NCI-H2081 (cell line): ENCODE measurements around the gene TRIM8.
"Not testable (repeated sequence)": the region's sequence is repeated elsewhere in the genome, so short reads cannot be mapped to it uniquely, and the experiment has no call there.

Experiments used
- DNase-seq, 2 experiments: peaks; one replicate each; lab custom pipeline; 2025; lab: John Stamatoyannopoulos, UW

TRIM8 gene

GRCh38 chr10:102670871-102671434 is 26.7 kb downstream of the TRIM8 start:
- DNase-seq, result no peak

GRCh38 chr10:102673236-102673818 is 29.0 kb downstream of the TRIM8 start:
- no peak for DNase-seq

DNA sequence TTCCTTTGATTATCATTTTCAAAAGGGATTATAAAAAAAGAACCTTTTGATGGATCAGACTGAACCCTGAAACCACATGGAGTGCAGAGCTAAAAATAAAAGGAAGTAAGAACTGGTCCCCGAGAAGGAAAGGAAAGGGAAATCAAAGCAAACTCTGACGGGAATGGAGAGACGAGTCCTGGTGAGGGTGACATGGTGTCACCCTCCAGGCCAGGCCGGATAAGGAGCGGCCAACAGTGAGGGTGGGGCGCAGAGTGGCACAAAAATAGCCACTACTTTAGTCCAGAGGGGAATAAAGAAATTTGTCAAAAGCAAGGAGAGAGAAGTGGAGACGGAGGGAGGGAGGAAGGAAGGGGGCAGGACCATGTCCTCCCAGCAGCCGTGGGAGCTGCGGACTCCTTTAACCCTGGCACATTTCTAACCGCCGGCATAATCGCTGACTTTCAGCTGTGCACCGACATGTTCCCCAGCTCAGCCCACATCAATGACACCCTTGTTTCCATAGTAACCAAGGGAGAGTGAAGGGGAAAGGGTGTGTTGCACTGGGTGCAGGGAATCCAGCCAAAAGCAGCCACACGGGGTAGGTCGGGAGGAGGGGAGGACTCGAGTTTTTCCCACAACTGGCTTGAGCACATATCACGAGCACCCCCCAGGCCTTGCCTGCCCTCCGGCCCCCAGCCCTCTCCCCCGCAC is 29.7 kb downstream of the TRIM8 start:
- DNase-seq, result peak in 1 of 2 experiments; percentile 12

- no peak for DNase-seq
Observed at GRCh38 chr10:102674566-102674965, 30.3 kb downstream of the TRIM8 start.

GRCh38 chr10:102675011-102675665 is 30.9 kb downstream of the TRIM8 start:
- DNase-seq, result no peak

DNA sequence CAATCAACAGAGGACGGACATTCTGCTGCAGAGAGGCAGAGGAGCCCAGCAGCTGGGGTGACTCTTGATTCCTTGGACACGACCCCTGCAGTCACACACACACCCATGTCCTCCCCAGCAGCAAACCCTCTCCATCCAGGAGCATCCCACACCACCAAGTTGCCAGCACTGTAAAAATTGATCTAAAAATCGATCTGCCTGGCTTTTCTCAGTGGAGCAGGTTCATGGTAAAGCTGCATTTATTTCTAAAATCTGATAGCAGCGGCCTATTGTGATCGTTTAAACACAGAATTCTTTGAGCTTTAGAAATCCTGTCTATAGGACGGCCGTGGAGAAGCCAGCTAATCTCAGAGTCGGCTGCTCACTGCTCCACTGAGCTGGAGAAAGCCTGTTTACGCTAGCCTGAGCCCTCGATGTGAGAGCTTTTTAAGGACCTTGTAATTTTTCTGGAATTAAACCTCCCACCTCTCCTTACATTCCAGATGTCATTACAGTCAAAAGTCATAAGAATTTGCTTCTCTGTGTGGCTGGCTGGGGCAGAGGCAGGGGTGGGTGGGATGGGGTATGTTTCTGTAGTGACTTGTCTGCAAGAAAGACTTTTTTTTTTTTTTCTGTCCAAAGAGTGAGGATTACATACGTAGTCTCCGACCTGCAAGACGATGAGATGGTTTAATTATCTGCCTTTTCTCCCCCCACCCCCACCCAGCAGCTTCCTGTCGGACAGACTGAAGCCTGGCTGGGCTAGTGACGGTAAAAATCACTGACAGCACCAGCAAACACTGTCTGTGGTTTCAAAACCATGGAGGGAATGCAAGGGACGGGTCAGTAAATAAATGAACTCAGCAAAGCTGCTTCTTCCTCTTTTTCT is 31.6 kb downstream of the TRIM8 start:
- no peak for DNase-seq

GRCh38 chr10:102676534-102677315 is 32.4 kb downstream of the TRIM8 start:
- DNase-seq, result no peak

GRCh38 chr10:102677331-102678067 is 33.2 kb downstream of the TRIM8 start:
- DNase-seq, result no peak

- no peak for DNase-seq
Observed at GRCh38 chr10:102678068-102678400, 33.8 kb downstream of the TRIM8 start.

- DNase-seq, result peak; percentile 39 to 69
Observed at GRCh38 chr10:102678842-102679289, 34.6 kb downstream of the TRIM8 start.

DNA sequence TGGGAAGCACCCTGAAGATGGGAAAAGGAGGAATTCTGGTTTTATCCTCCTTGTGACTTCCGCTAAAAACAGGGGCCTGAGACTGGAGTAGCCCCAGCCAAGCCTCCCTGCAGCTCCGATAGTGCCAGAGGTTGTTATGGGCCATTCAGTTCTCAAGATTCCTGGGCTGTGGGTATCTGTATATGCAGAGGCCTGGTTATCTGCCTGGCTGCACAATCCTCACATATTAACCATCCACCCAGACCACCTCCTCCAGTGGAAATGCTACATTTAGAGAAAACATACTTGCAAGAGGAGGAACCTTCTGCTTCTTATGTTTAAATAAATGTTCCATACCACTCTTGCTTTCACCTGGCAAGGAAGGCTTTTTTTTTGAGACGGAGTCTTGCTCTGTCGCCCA is 35.3 kb downstream of the TRIM8 start:
- DNase-seq, result no peak

GRCh38 chr10:102681696-102682095 is 37.4 kb downstream of the TRIM8 start:
- DNase-seq, result no peak

- no peak for DNase-seq
Observed at GRCh38 chr10:102682416-102682815, 38.1 kb downstream of the TRIM8 start.

GRCh38 chr10:102682981-102683380 is 38.7 kb downstream of the TRIM8 start:
- DNase-seq, result no peak

- DNase-seq, result no peak
Observed at GRCh38 chr10:102683736-102684135, 39.5 kb downstream of the TRIM8 start.

DNA sequence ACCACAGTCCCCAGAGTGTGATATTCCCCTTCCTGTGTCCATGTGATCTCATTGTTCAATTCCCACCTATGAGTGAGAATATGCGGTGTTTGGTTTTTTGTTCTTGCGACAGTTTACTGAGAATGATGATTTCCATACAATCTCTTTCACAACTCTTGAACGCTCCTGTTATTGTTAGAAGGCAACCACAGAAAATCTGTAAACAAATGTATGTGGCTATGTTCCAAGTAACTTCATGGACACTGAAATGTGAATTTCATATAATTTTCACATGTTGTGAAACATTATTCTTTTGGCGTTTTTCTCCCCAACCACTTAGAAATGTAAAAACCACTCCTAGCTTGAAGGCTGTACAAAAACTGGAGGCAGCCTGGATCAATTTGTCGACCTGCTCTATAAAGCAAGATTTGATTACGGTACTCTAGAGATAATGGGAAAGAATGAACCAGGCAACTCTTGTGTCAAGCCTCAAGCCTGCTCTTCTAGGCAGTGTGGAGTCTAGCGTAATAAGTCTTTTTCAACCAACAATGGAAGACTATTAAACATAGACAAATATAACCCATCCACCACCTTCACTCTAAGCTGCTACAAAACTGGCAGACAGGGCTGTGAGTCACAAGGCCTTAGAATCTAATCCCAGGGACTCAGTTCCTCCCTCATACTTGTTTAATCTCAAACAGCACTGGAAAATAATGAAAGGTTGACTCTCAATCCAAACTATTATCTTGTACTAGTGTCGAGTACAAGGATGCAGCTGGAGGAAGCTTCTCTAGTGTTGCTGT is 47.2 kb downstream of the TRIM8 start:
- no peak for DNase-seq

GRCh38 chr10:102695401-102695800 is 51.1 kb downstream of the TRIM8 start:
- DNase-seq, result not testable (repeated sequence)

GRCh38 chr10:102696736-102697135 is 52.5 kb downstream of the TRIM8 start:
- no peak for DNase-seq

GRCh38 chr10:102698894-102699293 is 54.6 kb downstream of the TRIM8 start:
- DNase-seq, result no peak

DNA sequence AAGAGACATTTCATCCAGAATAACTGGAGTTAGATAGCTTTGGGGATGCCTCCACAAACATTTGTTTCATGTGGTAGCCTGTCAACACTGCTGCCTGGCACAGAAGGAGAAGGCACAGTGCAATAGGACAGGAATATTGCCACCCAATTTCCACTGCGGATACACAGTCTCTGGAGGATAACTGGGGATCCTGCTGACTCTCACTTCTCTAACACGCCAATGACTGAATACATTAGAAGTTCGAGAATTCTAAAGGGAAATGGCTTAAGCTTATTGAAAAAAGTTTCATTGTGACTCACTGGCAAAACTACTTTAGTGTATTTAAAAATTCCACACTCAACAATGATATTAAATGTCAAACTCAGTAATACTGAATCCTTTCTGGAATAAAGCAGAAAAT is 57.0 kb downstream of the TRIM8 start:
- no peak for DNase-seq
